GM18508 (cell line): Measurements from ENCODE around the gene CNR1.
"Not testable (repeated sequence)": the region's sequence is repeated elsewhere in the genome, so short reads cannot be mapped to it uniquely, and the experiment has no call there.

Experiments used
- ATAC-seq: cut with Tn5 transposase; IDR thresholded peaks from one replicate; pipeline ENCODE4 v1.9.1; 2021; ENCODE audit warnings: moderate number of reproducible peaks; ENCODE audit not compliant: insufficient read depth, unreplicated experiment

CNR1 gene

DNA sequence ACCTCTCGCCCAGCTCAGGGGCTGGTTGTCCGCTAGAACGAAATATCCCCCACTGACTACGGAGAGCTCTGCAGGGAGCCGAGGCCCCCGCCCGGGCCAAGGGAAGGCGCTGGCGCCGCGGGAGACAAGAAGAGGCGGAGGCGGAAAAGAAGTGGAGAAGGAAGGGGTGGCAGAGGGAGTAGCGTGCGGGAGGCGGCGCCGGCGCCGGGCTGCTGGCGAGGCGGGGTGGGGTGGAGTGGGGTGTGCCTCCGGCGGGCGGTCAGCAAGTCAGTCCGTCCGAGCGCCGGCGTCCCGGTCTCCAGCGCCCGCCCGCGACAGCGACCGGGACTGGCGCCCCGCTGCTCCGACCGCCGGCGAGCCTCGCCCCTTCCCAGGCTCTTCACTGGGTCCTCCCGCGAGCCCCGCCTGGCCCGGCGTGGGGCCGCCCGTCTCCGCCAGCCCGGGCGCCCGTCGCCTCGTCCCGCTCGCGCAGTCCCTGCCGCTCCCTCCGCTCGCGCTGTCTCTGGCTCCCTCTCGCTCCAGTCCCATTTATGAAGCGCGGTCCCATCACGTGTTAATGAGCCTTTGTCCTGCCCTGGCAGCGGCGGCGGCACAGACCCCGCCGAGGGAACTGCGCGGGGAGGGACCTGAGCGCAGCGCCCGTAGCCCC, at the start of gene CNR1:
CNR1 (minus strand) TSS at position 504 of the 649 bp plus-strand sequence. CDS start 21,073 bp downstream, outside the sequence.
- no peak for ATAC-seq

GRCh38 chr6:88211446-88211845, 45.3 kb upstream of the CNR1 start:
- no peak for ATAC-seq

- no peak for ATAC-seq
These were observed 43.2 kb upstream of the CNR1 start for GRCh38 chr6:88209301-88209700.

GRCh38 chr6:88208726-88209125, 42.6 kb upstream of the CNR1 start:
- ATAC-seq, result no peak

DNA sequence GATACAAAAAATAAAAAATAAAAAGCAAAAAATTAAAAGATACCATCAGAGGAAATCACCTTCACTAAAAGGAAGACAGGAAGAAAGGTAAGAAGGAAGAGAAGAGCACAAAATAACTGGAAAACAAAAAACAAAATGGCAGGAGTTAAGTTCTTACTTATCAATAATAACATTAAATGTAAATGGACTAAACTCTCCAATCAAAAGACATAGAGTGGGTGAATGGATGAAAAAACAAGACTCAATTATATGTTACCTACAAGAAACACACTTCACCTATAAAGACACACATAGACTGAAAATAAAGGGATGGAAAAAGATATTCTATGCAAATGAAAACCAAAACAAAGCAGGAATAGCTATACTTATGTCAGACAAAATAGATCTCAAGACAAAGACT, 35.6 kb upstream of the CNR1 start:
- not testable (repeated sequence) for ATAC-seq

GRCh38 chr6:88184921-88185320, 18.8 kb upstream of the CNR1 start:
- no peak for ATAC-seq

- no peak for ATAC-seq
These were observed 17.3 kb upstream of the CNR1 start for GRCh38 chr6:88183471-88183870.

DNA sequence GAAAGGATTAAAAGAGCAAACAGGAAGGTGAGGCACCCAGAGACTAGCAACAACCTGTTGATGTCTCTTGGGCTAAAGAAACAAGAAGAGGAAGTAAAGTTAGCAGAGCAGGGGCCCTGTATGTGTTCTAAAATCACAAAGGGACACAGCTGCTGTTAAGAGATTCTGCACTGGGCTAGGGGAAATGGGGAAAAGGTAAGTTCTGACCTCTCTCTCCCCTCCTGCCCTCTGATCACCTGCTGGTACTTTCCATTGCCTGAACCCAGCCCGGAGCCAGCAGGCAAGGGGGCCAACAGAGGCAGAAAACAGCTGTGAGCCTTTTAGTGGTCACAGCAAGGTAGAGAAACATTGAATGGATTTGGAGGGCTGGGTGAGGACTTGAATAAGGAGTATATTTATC, 13.5 kb upstream of the CNR1 start:
- ATAC-seq, result peak; percentile 58

DNA sequence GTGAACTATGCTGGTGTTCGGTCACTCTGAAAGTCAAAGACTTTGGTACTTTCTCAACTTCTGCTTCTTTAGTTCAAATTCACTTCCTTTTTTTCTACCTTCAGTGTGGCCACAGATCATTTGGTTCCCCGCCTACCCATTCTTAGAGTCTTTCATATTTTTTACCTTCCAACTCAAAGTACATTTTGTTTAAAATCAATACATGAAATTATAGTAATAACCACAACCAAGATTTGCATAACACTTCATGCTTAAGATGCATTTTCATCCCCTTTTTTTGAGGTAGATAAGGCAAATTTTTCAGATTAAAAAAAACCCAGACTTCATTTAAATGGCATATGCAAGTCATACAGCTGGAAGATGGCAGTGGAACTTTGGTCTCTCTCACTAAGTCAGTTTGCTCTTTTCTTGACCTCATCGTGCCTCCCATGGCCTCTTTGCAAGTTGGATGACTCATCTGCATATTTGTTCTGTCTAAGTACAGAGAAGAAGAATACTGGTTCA, 11.9 kb upstream of the CNR1 start:
- no peak for ATAC-seq

GRCh38 chr6:88174906-88175305, 8.8 kb upstream of the CNR1 start:
- no peak for ATAC-seq

- ATAC-seq, result no peak
These were observed 5.2 kb upstream of the CNR1 start for GRCh38 chr6:88171312-88171711.

- no peak for ATAC-seq
These were observed 2.2 kb upstream of the CNR1 start for GRCh38 chr6:88168362-88168761.

DNA sequence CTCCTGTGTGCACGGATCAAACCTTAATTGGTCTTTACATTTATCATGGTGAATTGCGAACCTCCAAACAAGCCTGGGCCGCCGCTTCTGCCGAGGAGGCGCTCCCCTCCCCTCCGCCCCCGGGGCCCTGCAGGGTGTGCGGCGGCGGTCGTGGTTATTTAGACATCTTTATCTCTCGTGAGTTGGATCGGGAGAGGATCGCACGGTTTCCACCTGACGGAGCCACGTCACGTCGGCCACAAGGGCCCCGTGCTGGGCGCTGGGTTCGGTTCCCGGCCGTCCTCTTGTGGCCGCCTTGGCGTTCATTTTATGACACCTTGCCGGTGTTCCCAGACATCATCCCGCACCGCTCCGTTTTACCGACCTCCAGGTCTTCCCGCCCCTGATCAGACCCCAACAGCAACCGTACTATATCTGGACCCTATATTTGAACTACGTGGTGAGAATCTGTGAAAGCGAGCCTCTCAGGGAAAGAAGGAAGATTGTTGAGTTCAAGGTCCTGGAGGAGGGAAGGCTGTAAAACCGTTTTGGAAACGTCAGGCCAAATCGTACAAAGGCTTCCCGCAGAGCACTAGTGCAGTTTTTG, 1.3 kb upstream of the CNR1 start:
- no peak for ATAC-seq

- no peak for ATAC-seq
These were observed 575 bp upstream of the CNR1 start for GRCh38 chr6:88166493-88167351.

DNA sequence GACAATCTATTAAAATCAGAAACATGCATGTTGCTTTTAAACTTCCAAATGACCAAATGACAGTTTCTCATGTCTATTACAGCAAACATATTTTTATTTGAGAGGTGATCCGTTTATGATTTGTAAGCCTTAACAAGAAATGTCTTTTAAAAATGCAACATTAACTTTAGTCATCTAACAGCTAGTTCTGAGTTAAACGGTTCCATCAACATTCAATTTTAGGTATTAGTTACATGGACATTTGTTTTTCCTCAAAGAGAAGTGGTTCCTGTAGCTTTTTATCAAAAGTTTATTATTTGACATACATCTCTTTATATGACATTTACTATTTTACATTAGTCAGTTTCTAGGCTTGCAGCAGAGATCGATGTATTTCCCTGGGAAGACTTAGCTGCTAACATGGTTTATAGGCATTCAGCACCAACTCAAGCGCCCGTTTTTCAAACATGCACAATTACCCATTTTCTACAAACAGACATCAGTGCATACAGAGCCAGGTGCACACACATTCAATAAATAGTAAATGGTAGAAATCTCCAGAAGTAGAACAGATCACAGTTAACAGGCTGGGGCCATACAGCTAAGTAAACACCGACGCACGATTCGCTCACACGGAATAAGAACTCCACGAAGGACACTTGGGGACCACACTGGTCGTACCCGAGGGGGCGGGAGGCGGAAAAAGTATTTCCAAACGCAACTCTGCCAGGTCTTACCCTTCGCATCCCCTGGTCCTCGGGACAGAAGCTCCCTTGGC, 882 bp downstream of the CNR1 start:
- ATAC-seq, result no peak

DNA sequence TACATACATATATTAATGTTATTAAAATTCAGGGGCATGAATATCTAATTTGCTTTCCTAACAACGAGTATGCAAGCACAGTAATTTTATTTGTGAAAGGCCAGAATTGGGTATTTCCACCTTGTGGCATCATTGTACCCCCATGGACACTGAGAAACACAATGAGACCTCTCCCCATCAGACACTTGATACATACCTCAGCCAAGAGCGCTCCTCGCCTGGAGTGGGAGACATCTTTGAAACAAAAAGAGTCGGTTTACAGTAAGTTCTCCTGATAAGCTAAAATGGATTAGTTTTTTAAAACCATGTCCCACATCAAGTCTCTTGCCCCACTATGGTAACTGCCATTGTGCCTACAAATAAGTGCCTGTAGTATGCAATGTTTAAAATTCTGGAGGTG, 2.1 kb downstream of the CNR1 start:
- no peak for ATAC-seq

DNA sequence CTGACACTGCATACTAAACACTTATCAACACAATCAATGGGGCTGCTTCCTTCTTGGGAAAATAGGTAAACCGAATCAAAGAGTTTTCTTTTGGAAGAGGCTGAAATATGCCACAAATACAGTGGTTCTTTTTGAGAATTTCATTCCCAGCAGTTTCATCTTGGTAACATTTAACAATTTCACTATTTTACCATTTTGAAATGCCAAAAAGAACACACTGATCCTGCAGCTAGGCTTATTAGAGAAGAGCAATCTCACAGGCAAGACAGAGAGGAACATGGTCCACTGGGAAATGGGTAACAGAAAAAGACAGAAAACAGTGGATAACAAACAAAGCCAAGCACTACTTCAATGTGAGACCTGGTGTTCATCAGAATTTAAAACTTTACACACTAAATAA, 2.5 kb downstream of the CNR1 start:
- ATAC-seq, result no peak

GRCh38 chr6:88161940-88162339, 4.2 kb downstream of the CNR1 start:
- no peak for ATAC-seq

- ATAC-seq, result no peak
These were observed 9.0 kb downstream of the CNR1 start for GRCh38 chr6:88157106-88157505.

- no peak for ATAC-seq
These were observed 20.7 kb downstream of the CNR1 start for GRCh38 chr6:88145298-88145963.
